ENCODE data around the gene CYBA. TPM values are rescaled to one million over a fixed set of nuclear protein-coding genes. Genes with fewer than 3 reads are reported as not detected.

CYBA gene
- polyA plus RNA-seq, 3 donors, result 1,168 to 2,376 (median 2,092) TPM

GRCh38 chr16:88626646-88627045 lies 24.2 kb downstream of the CYBA start:
- intact Hi-C loops (cut with micrococcal nuclease), result no loop called here
- H3K27ac Mint-ChIP-seq, result no peak overlapping the region
- H3K9ac ChIP-seq (ENCODE audit: insufficient read depth, low read length, poor library complexity, severe bottlenecking), result no peak overlapping the region
- no peak overlapping the region for H2AFZ ChIP-seq (ENCODE audit: insufficient read depth, low read depth, low read length, poor library complexity, severe bottlenecking)
- no peaks in the 10 kb centered on the region for H3K4me1 ChIP-seq (ENCODE audit: control insufficient read depth in 1 of 2, insufficient read depth in 2 of 2, low read length in 2 of 2)
- no peak overlapping the region for H3K4me3 Mint-ChIP-seq
- peaks cover 12% of the 10 kb centered on the region for H4K20me1 ChIP-seq (ENCODE audit: insufficient read depth, low read length)
- H3K4me2 ChIP-seq (replicated peaks; ENCODE audit: extremely low read depth, low read length, poor library complexity, severe bottlenecking), result no peak overlapping the region
- no peaks in the 10 kb centered on the region for H3K9me3 ChIP-seq (replicated peaks in 1 of 2; ENCODE audit: control insufficient read depth in 1 of 2, insufficient read depth in 1 of 2, low read length in 2 of 2)
- H3K79me2 ChIP-seq (ENCODE audit: insufficient read depth, low read length), result no peaks in the 10 kb centered on the region
- no peaks in the 10 kb centered on the region for H3K9me3 Mint-ChIP-seq
- H3K36me3 Mint-ChIP-seq, result peaks cover 86 to 98% of the 10 kb centered on the region in 2 donors
- H3K36me3 ChIP-seq (replicated peaks in 1 of 2; ENCODE audit: control insufficient read depth in 1 of 2, insufficient read depth in 2 of 2, low read length in 2 of 2), result peaks cover 78 to 95% of the 10 kb centered on the region in 2 donors
- 97% methylated on average over 9 of the region's 9 CpGs for WGBS (ENCODE audit: insufficient coverage)
- H3K27me3 Mint-ChIP-seq (ENCODE audit: low read depth in 3 of 3), result peaks cover 0 to 6% (median 2%) of the 10 kb centered on the region in 3 donors
- no peak overlapping the region for H3K4me3 ChIP-seq (replicated peaks in 1 of 3; ENCODE audit: low read depth in 2 of 3, low read length in 3 of 3)
- H3K27ac ChIP-seq (ENCODE audit: low read depth in 1 of 2, low read length in 2 of 2), result no peak overlapping the region
- no peak for TF ChIP-seq CTCF (IDR thresholded peaks at IDR 0.05)
- H3K27me3 ChIP-seq (ENCODE audit: control insufficient read depth in 2 of 2, insufficient read depth in 2 of 2, low read length in 2 of 2), result no peaks in the 10 kb centered on the region
- H3K4me1 Mint-ChIP-seq, result no peaks in the 10 kb centered on the region
- DNase-seq, result no peak

- Histone ChIP-seq H3K4me2 (replicated peaks; ENCODE audit: extremely low read depth, low read length, poor library complexity, severe bottlenecking) (no peak overlapping the region), H3K36me3 (replicated peaks in 1 of 2; ENCODE audit: control insufficient read depth in 1 of 2, insufficient read depth in 2 of 2, low read length in 2 of 2) (peaks cover 68 to 88% of the 10 kb centered on the region in 2 donors), H3K4me3 (replicated peaks in 1 of 3; ENCODE audit: low read depth in 2 of 3, low read length in 3 of 3) (no peak overlapping the region), H3K9ac (ENCODE audit: insufficient read depth, low read length, poor library complexity, severe bottlenecking) (no peak overlapping the region), H3K27me3 (ENCODE audit: control insufficient read depth in 2 of 2, insufficient read depth in 2 of 2, low read length in 2 of 2) (no peaks in the 10 kb centered on the region), H4K20me1 (ENCODE audit: insufficient read depth, low read length) (peaks cover 20% of the 10 kb centered on the region), H3K79me2 (ENCODE audit: insufficient read depth, low read length) (no peaks in the 10 kb centered on the region), H2AFZ (ENCODE audit: insufficient read depth, low read depth, low read length, poor library complexity, severe bottlenecking) (no peak overlapping the region), H3K27ac (ENCODE audit: low read depth in 1 of 2, low read length in 2 of 2) (no peak overlapping the region), H3K9me3 (replicated peaks in 1 of 2; ENCODE audit: control insufficient read depth in 1 of 2, insufficient read depth in 1 of 2, low read length in 2 of 2) (no peaks in the 10 kb centered on the region), H3K4me1 (ENCODE audit: control insufficient read depth in 1 of 2, insufficient read depth in 2 of 2, low read length in 2 of 2) (no peaks in the 10 kb centered on the region)
- TF ChIP-seq CTCF (IDR thresholded peaks at IDR 0.05), result no peak
- no peaks in the 10 kb centered on the region for H3K4me1 Mint-ChIP-seq
- H3K9me3 Mint-ChIP-seq, result no peaks in the 10 kb centered on the region
- intact Hi-C loops (cut with micrococcal nuclease), result no loop called here
- WGBS (ENCODE audit: insufficient coverage), result 97% methylated on average over 7 of the region's 17 CpGs
- peaks cover 0 to 6% (median 2%) of the 10 kb centered on the region in 3 donors for H3K27me3 Mint-ChIP-seq (ENCODE audit: low read depth in 3 of 3)
- H3K36me3 Mint-ChIP-seq, result peaks cover 76 to 97% of the 10 kb centered on the region in 2 donors
- no peak overlapping the region for H3K4me3 Mint-ChIP-seq
- DNase-seq, result no peak
- H3K27ac Mint-ChIP-seq, result no peak overlapping the region
Observed at GRCh38 chr16:88624977-88625576, 25.8 kb downstream of the CYBA start.

All from CD14-positive monocyte (primary cell).